OCI-M1 (cell line): ENCODE measurements around the gene PACRG.

ENCODE experiments used
- DNase-seq: peaks from one replicate; lab custom pipeline; 2025; lab: John Stamatoyannopoulos, UW

PACRG gene

DNA sequence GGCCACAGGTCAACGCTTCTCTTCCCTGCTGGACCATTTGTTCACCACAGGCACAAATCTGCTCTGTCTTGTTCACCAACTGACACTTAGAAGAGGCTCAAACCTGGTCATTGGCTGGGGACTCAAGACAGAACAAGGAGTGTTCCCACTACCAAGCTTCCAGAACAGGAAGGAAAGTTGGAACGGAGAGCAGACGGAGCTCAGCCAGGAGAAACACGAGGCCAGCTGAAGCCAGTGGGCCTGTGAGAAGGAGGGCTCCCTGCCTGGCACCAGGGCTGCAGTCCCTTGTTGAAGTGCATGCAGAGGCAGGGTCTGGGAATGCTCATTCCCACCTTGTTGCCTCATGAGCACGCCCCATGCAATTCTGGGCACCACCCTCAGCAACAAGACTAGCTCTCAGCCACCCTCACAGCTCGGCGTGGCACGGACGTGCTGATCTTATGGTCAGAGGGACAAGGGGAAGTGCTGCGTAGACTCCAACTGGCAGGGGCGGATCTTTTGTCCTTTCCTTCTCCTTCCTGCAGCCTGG is 450.2 kb downstream of the PACRG start:
- DNase-seq: no peak

GRCh38 chr6:163179061-163179460 is 451.3 kb downstream of the PACRG start:
- DNase-seq: peak; percentile 18

DNA sequence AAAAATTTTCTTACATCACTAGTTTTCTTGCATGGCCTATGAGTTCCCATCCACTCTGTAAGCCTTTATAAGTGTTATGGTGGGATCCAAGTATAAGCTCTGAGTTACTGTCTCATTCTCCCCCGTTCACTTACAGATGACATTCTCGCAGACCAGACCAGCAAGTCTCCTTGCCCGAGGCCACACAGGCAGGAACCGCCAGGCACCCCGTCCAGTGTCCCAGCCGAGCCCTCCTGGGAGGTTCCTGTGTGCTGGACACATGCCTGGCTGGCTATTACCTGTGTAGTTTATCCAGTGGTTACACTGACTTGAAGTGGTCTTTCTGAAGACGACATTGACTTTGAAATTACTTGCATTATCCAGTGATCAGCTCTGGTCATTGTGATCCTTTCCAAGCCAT is 451.9 kb downstream of the PACRG start:
- DNase-seq: no peak

- DNase-seq: peak; percentile 96
These were observed 453.2 kb downstream of the PACRG start for GRCh38 chr6:163180874-163181541.

DNA sequence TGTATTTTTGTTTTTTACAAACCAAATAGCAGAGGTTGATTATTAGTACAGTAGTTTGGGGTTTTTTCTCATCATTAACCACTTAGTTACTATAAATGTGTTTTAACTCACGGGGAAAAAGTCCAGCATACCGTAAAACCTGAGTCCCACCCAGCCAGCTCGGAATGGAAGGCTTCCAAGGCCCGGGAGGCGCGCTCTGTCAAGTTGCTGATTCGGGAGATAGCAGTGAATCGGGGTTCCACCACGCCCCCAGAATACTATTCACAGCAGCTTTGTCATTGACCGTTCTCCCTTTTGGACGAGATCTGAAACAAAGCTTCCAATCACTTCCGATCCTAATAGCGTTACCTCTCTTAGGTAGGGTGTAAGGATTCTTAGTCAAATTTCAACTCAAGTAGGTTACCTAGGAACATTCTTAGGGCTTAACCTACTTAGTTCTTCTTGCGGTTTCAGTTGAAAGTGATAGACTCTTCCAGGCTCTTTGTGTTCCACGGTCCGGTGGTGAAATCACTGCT is 453.9 kb downstream of the PACRG start:
- DNase-seq: no peak

DNA sequence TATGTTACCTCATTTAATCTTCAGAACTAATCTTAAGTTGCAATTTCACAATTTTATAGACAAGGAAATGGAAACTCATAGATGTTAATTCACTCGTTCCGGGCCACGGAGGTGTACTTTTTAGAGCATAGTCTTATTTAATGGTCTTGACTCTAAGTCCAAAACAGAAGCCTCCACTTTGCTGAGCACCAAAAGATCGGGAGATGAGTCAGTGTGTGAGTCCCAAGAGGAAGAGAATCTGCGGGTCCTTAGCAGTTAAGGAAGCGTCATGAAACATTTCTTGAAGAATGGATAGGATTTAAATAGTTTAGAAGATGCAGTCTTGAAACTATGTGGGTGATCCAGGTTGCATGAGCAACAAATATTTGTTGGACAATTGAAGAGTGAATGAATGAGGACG is 454.9 kb downstream of the PACRG start:
- DNase-seq: peak; percentile 19

DNA sequence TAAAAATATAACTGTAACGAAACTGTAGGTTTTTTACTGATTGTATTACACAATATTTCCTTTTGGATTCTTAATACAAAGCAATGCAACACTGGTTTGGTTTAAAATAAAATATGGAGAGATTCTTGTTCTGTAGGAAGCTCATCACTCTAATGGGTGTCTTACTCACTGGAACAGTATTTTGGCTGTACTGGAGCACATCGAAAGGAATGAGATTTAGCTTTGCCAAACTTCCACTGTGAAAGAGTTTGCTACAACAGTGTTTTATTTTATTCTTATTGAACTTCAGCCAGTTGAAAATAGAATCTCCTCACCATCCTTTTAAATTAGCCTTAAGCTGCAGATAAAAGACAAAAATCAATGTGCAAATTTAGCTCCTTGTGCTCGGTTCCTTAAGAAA is 456.0 kb downstream of the PACRG start:
- no peak for DNase-seq

DNA sequence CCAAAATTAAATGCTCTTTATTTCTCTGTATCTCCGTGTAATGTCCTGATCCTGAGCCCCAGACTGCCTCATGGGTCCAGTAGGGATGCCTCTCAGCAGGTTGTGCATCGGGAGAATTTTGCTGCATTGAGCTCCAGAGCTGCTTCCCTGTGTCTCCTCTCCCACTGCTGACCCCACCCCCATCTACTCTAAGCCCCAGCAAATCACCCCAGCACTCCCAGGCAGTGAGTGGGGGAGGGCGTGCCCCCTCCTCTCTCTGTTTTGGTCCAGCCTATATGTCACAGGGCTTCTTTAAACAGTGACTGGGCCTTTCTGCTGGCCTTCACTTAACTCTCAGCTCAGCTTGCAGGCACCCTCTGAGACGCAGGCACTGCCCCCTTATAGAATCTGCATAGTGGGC is 458.0 kb downstream of the PACRG start:
- no peak for DNase-seq

DNA sequence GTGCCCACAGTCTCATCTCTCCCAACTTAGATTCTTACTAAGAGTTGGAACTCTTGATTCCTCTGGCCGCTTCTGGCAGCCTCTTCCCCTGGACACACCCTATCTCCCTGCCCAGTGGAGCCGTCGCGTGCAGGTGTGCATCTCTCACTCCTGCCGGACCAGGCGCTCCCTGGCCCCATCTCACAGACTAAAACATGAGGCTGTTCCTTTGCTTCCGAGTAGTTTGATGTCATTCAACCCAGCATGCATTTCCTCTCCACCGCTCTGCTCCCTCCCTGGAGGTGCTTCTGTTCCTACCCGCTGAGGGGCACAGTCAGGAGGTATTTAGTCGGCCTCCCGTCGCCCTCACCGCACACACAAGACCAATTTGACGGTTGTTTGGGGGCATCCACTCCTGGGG is 458.8 kb downstream of the PACRG start:
- DNase-seq: no peak

DNA sequence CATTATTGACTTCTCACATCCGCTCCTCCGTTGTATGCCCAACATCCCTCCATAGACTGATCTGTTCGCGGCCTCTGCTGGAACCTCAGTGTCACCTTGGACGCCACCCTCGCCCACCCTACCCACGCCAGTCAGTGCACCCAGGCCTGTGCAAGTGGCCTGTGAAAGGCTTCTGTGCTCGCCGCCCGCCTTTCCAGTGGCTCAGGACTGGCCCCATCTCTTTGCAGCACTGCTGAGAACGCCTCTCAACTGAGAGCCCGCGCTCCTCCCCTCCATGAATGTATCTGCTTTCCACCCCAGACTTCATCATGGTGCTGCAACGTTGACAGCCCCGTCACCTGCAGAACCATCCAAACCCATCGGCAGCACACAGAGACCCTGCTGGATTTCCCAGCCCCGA is 459.4 kb downstream of the PACRG start:
- no peak for DNase-seq

- DNase-seq: no peak
These were observed 459.8 kb downstream of the PACRG start for GRCh38 chr6:163187606-163188005.

- no peak for DNase-seq
These were observed 461.0 kb downstream of the PACRG start for GRCh38 chr6:163188746-163189145.

DNA sequence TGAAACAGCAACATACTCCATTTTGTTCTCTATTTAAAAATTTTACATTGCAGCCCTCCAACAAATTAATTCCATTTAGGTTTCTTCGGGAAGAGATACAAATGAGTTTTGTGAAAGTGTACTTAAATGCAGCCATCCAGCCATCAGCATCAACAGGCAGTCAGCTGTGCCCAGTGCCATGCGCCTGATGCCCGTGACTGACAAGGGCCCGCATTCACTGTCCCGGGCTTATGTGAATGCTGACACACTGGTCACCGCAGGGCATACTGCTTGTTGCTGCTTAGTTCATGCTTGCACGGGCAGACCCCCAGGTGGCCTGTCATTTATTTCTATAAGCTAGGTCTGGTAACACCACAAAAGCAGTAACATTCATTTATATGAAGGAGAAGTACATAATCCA is 461.8 kb downstream of the PACRG start:
- no peak for DNase-seq

DNA sequence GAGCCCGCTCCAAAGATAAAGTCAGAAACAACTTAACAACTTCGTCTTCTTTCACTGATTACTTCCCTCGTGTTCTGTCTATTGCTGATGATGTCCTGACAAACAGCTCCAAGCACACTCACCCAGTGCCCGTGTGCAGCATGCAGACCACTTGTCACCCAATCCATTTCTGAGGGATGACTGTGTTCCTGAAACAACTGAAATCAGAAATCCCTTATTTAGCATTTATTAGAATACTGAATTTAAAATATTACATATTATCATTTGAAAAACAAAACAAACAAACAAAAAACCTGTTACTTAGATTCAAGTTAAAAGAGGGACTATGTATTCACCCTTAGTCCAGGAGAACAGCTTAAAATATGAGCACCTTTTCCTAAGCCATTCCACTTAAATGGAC is 463.0 kb downstream of the PACRG start:
- no peak for DNase-seq

GRCh38 chr6:163191704-163192537 is 464.1 kb downstream of the PACRG start:
- DNase-seq: no peak

DNA sequence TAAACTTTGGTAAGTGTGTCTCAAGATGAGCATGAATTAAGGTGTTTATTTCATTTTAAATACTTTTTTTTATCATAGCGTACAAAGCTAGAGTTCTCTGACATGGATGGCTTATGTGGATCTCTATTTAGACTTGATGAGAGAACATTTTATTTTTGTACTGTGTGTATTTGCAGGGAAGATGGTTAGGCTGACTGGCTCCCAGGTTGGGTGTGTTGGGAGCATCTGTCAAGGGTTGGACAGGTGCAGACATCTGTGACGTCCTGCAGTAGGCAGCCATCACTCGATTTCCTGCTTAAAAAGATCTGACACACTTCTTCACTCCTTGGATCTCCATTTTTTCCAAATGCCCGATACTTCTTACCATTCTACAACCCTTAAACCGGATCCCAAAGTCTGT is 464.8 kb downstream of the PACRG start:
- no peak for DNase-seq

GRCh38 chr6:163193326-163193725 is 465.6 kb downstream of the PACRG start:
- DNase-seq: no peak

DNA sequence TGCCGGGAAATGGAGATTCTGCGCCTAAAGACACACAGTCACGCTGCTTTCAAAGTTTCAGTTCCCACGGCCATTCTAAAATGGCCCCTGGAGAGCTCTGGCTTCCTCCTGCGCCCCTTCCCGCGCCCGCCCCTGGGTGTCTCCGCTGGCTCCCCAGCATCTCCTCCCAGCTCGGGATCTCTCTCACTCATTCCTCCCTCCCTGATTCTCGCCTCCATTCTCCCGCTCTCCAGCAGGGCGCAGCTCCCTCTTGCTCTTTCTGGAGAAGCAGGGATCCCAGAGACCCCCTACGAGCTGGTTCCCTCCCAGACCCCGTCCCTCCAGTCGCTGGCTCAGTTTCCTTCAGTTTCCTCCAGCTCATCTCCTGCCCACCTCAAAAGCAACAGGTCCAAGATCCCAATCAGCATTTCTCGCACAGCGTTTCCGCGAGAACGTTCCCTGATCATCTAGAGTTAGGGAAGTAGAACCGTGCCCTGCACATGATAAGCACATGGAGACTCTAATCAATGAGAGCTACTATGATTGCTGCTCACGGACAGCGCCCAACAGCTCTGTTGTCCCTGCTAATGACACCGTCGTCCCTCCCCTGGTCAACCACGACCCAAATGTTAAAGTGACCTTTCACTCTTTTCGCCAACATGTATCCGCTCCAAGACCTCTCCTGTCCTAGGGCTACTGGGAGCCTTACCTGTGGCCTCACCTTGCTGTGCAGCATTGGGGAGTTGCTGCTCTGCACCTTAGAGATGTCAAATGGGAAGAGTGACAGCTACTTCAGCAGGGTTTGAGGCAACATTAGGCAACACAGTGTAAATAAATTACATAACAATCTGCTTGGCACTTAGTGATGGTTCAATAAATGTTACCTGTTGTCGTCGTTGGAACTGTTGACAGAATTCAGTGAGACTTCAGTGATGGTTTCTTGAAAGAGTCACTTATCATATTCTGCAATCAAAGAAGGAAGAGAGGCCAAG is 468.2 kb downstream of the PACRG start:
- DNase-seq: no peak

GRCh38 chr6:163197839-163198238 is 470.1 kb downstream of the PACRG start:
- DNase-seq: no peak

GRCh38 chr6:163198396-163198795 is 470.6 kb downstream of the PACRG start:
- no peak for DNase-seq

DNA sequence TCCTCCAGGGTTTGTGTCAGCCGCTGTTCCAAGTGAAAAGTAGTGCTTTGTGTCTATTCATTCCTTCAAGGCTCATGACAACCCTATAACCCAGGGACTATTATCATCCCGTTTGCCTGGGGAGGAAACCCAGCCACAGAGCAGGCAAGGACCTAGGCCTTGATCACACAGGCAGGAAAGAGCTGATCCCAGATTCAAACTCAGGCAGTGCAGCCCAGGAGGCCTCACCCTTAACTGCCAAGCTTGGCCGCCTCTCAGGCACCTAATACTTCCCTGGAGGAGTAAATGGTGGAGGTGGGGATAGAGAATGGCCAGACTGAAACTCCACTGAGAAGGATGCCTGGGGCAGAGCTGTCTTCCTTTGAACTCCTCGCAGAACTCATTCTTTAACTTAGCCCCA is 471.6 kb downstream of the PACRG start:
- DNase-seq: no peak

DNA sequence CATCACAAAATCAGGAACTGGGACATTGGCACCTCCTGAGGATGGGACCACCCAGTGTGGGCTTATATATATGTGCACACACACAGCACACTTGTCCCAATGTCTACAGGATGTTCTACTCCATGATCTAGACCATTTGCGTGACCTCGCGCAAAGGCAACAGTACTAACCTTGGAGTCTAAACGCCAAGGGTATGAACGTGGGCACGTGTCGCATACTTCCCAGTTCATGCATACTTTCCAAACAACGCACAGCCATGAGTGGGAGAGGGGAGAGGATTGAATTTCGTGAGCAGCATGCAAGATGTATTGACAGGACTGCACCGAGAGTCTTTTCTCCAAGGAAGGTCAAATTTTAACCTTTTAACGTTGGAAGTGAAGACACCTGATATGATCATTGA is 472.5 kb downstream of the PACRG start:
- no peak for DNase-seq
